Measurements from ENCODE around the gene TGFBRAP1.

Gene TGFBRAP1

DNA sequence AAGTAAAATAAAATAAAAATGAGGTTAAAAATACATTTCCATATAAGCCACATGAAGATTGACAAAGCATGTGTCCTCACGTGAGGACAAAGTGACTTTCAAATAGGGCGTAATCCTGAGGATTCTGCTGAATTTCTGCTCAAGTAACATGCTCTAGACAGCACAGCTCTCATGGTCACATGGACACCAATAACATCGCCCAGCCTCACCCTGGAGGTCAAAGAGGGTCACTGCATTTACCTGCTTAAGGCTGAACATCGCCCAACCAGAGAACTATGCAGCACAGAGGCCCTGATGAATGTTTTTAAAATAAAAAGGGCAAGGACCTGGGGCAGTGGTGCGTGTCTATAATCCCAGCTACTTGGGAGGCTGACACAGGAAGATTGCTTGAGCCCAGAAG is 30.2 kb downstream of the TGFBRAP1 start:
- DNase-seq: no peak
- TF ChIP-seq, protein P1, sequence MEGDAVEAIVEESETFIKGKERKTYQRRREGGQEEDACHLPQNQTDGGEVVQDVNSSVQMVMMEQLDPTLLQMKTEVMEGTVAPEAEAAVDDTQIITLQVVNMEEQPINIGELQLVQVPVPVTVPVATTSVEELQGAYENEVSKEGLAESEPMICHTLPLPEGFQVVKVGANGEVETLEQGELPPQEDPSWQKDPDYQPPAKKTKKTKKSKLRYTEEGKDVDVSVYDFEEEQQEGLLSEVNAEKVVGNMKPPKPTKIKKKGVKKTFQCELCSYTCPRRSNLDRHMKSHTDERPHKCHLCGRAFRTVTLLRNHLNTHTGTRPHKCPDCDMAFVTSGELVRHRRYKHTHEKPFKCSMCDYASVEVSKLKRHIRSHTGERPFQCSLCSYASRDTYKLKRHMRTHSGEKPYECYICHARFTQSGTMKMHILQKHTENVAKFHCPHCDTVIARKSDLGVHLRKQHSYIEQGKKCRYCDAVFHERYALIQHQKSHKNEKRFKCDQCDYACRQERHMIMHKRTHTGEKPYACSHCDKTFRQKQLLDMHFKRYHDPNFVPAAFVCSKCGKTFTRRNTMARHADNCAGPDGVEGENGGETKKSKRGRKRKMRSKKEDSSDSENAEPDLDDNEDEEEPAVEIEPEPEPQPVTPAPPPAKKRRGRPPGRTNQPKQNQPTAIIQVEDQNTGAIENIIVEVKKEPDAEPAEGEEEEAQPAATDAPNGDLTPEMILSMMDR (IDR thresholded peaks at IDR 0.05; ENCODE audit: low read length): 0 out of 2 replicates have a peak, but pooled peaks have one; percentile 10
- no peak for TF ChIP-seq EZH2phosphoT487 (IDR thresholded peaks at IDR 0.05; ENCODE audit: low read length)
- Histone ChIP-seq H2AFZ (ENCODE audit: low read length) (no peak overlapping the region), H3K4me3 (ENCODE audit: low read length) (no peak overlapping the region), H3K4me2 (ENCODE audit: low read depth, low read length) (no peak overlapping the region), H3K27me3 (replicated peaks; ENCODE audit: insufficient read depth, low read length) (no peaks in the 10 kb centered on the region), H3K9me3 (replicated peaks; ENCODE audit: insufficient read depth, low read length) (no peaks in the 10 kb centered on the region), H3K79me2 (ENCODE audit: low read length) (peaks cover 46% of the 10 kb centered on the region), H3K4me1 (ENCODE audit: low read length) (no peaks in the 10 kb centered on the region), H3F3A (ENCODE audit: insufficient read depth, low read length) (no peaks in the 10 kb centered on the region), H3K9me2 (replicated peaks; ENCODE audit: insufficient read depth, low read length) (no peaks in the 10 kb centered on the region), H3K9ac (ENCODE audit: low read length) (no peak overlapping the region), H4K20me1 (ENCODE audit: insufficient read depth, low read length) (no peaks in the 10 kb centered on the region; the same call in 1 of the 2 replicates), H3K27ac (ENCODE audit: low read length) (no peak overlapping the region), H3K36me3 (replicated peaks; ENCODE audit: insufficient read depth, low read length) (0 out of 2 replicates have a peak, but pooled peaks cover 5% of the 10 kb centered on the region)

DNA sequence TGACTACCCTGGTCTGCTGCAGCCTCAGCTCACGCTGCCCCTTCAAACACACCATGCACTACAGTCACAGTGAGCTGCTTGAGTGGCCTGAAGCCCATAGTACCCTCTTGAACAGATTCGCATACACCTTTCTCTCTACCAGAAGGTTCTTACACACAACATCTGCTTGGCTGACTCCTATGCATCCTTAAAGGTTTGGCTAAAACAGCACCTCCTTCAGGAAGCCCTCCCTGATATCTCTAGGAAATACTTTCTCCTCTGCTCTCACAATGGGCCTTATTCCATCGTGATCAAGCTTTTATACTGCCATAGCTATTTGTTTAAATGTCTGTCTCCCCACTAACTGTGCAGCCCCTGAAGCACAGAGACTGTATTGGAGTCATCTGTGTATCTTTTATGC is 31.5 kb downstream of the TGFBRAP1 start:
- H3K9me3 ChIP-seq (replicated peaks; ENCODE audit: insufficient read depth, low read length): no peaks in the 10 kb centered on the region
- H3K4me3 ChIP-seq (ENCODE audit: low read length): no peak overlapping the region
- H3K9me2 ChIP-seq (replicated peaks; ENCODE audit: insufficient read depth, low read length): no peaks in the 10 kb centered on the region
- no peaks in the 10 kb centered on the region for H3K27me3 ChIP-seq (replicated peaks; ENCODE audit: insufficient read depth, low read length)
- H3K36me3 ChIP-seq (replicated peaks; ENCODE audit: insufficient read depth, low read length): 0 out of 2 replicates have a peak, but pooled peaks cover 5% of the 10 kb centered on the region
- H2AFZ ChIP-seq (ENCODE audit: low read length): no peak overlapping the region
- no peak overlapping the region for H3K4me2 ChIP-seq (ENCODE audit: low read depth, low read length)
- H3F3A ChIP-seq (ENCODE audit: insufficient read depth, low read length): no peaks in the 10 kb centered on the region
- no peak overlapping the region for H3K9ac ChIP-seq (ENCODE audit: low read length)
- H3K79me2 ChIP-seq (ENCODE audit: low read length): peaks cover 35% of the 10 kb centered on the region
- DNase-seq: no peak
- no peaks in the 10 kb centered on the region for H3K4me1 ChIP-seq (ENCODE audit: low read length)
- peaks cover 4% of the 10 kb centered on the region; the same call in 1 of the 2 replicates for H4K20me1 ChIP-seq (ENCODE audit: insufficient read depth, low read length)
- TF ChIP-seq EZH2phosphoT487 (IDR thresholded peaks at IDR 0.05; ENCODE audit: low read length): no peak
- TF ChIP-seq, protein P1 (IDR thresholded peaks at IDR 0.05; ENCODE audit: low read length): no peak
- no peak for TF ChIP-seq EZH2 (optimal IDR thresholded peaks at IDR 0.05; ENCODE audit: low read depth, low read length)
- no peak overlapping the region for H3K27ac ChIP-seq (ENCODE audit: low read length)

GRCh38 chr2:105297216-105297615 is 32.3 kb downstream of the TGFBRAP1 start:
- no peak for DNase-seq
- 0 out of 2 replicates have a peak, but pooled peaks cover 5% of the 10 kb centered on the region for H3K36me3 ChIP-seq (replicated peaks; ENCODE audit: insufficient read depth, low read length)
- H3K79me2 ChIP-seq (ENCODE audit: low read length): peaks cover 27% of the 10 kb centered on the region
- no peak overlapping the region for H2AFZ ChIP-seq (ENCODE audit: low read length)
- H3K4me3 ChIP-seq (ENCODE audit: low read length): no peak overlapping the region
- no peaks in the 10 kb centered on the region for H3K27me3 ChIP-seq (replicated peaks; ENCODE audit: insufficient read depth, low read length)
- H3K9me2 ChIP-seq (replicated peaks; ENCODE audit: insufficient read depth, low read length): no peaks in the 10 kb centered on the region
- no peak overlapping the region for H3K9ac ChIP-seq (ENCODE audit: low read length)
- no peaks in the 10 kb centered on the region for H3F3A ChIP-seq (ENCODE audit: insufficient read depth, low read length)
- TF ChIP-seq EZH2 (optimal IDR thresholded peaks at IDR 0.05; ENCODE audit: low read depth, low read length) (no peak), EZH2phosphoT487 (IDR thresholded peaks at IDR 0.05; ENCODE audit: low read length) (no peak)
- TF ChIP-seq, protein P1 (IDR thresholded peaks at IDR 0.05; ENCODE audit: low read length): no peak
- no peaks in the 10 kb centered on the region for H3K9me3 ChIP-seq (replicated peaks; ENCODE audit: insufficient read depth, low read length)
- H3K4me2 ChIP-seq (ENCODE audit: low read depth, low read length): no peak overlapping the region
- peaks cover 4% of the 10 kb centered on the region; the same call in 1 of the 2 replicates for H4K20me1 ChIP-seq (ENCODE audit: insufficient read depth, low read length)
- no peaks in the 10 kb centered on the region for H3K4me1 ChIP-seq (ENCODE audit: low read length)
- no peak overlapping the region for H3K27ac ChIP-seq (ENCODE audit: low read length)
